HepG2 (cell line): ENCODE measurements around the gene PSAPL1. TPM values are rescaled to one million over a fixed set of nuclear protein-coding genes. Genes with fewer than 3 reads are reported as not detected.

Source experiments
- ATAC-seq: fragments of 200-7000 bp; cut with Tn5 transposase; 3 replicates; pipeline ENCODE4 v1.9.1; 2020; ENCODE audit warnings: mild to moderate bottlenecking, moderate library complexity
- BruUV-seq: library from RNA; stranded (reverse); fragments of 400-500 nt; replicated peaks from 2 replicates; lab custom pipeline; 2021; lab: Mats Ljungman, UMichigan
- CTCF ChIA-PET: fragments of 300-600 bp; formaldehyde crosslinking; extraction: SDS; loops from one replicate; lab custom pipeline; 2021; ENCODE audit warnings: low total read pairs, inconsistent platforms, low intra/inter-chr PET ratio; lab: Yijun Ruan, JAX
- POLR2A ChIA-PET: fragments of 350-600 bp; sonication (Branson Sonifier 250); formaldehyde crosslinking; loops from one replicate; lab custom pipeline; 2020; ENCODE audit warnings: antibody characterized with exemption, inconsistent platforms; lab: Yijun Ruan, JAX
- DNase-seq: peaks from one replicate; pipeline ENCODE4 v3.0.0-alpha.2; 2015; ENCODE audit warnings: low spot score
- FAIRE-seq: peaks from 3 replicates; lab custom pipeline; 2011; peaks lifted over from hg19 to GRCh38; lab: Jason Lieb, UNC
- H2AFZ ChIP-seq: one replicate; pipeline ENCODE4 v1.6.1; 2011; ENCODE audit warnings: low read length, inconsistent platforms
- H3K27ac ChIP-seq: fragments of 300-600 bp; 3 replicates; pipeline ENCODE4 v1.8.0; 2011; ENCODE audit warnings: mixed run types, mild to moderate bottlenecking, mixed read lengths, low read length, inconsistent platforms; ENCODE audit not compliant: insufficient read depth; ENCODE audit errors: extremely low read length
- H3K27me3 ChIP-seq, 2 experiments: fragments of 200-600 bp in 1 of 2; 2 replicates in 1 of 2; 3 replicates in 1 of 2; pipeline versions ENCODE4 v1.6.0 to v1.8.0; 2011; ENCODE audit warnings: low read length in 2 of 2, mild to moderate bottlenecking in 2 of 2, moderate library complexity in 2 of 2, inconsistent platforms in 1 of 2; ENCODE audit not compliant: insufficient read depth in 2 of 2, control insufficient read depth in 1 of 2
- H3K36me3 ChIP-seq, 2 experiments: fragments of 200-600 bp in 1 of 2; replicated peaks in 1 of 2; 2 replicates in 1 of 2; 3 replicates in 1 of 2; pipeline versions ENCODE4 v1.5.1 to v1.8.0; 2011; ENCODE audit warnings: low read length in 2 of 2, inconsistent platforms in 1 of 2; ENCODE audit not compliant: insufficient read depth in 2 of 2, control insufficient read depth in 1 of 2
- H3K4me1 ChIP-seq: 2 replicates; pipeline ENCODE4 v1.5.1; 2012; ENCODE audit warnings: low read length, inconsistent platforms; ENCODE audit not compliant: insufficient read depth
- H3K4me2 ChIP-seq: 2 replicates; pipeline ENCODE4 v1.6.0; 2011; ENCODE audit warnings: low read depth, low read length, inconsistent platforms
- H3K4me3 ChIP-seq, 3 experiments: fragments of 200-600 bp in 1 of 3; sonication (generic), shearing (Covaris generic) in 1 of 3; replicated peaks in 1 of 3; 2 replicates each; pipeline ENCODE4 v1.5.1; 2011 to 2016; ENCODE audit warnings: low read length in 3 of 3, inconsistent platforms in 2 of 3, low read depth in 2 of 3, mild to moderate bottlenecking in 2 of 3, control low read depth in 1 of 3, mixed read lengths in 1 of 3; ENCODE audit not compliant: insufficient read depth in 1 of 3
- H3K79me2 ChIP-seq: one replicate; pipeline ENCODE4 v1.6.1; 2011; ENCODE audit warnings: low read length, inconsistent platforms; ENCODE audit not compliant: insufficient read depth
- H3K9ac ChIP-seq: 2 replicates; pipeline ENCODE4 v1.6.0; 2011; ENCODE audit warnings: mild to moderate bottlenecking, low read depth, low read length, inconsistent platforms; ENCODE audit not compliant: insufficient read depth
- H3K9me3 ChIP-seq: 2 replicates; pipeline ENCODE4 v1.5.1; 2012; ENCODE audit warnings: mild to moderate bottlenecking, low read length
- H4K20me1 ChIP-seq: 2 replicates; pipeline ENCODE4 v1.6.0; 2011; ENCODE audit warnings: inconsistent platforms, mild to moderate bottlenecking, low read length, moderate library complexity; ENCODE audit not compliant: insufficient read depth
- ADNP ChIP-seq: sonication (generic); formaldehyde crosslinking; IDR thresholded peaks from 2 replicates; pipeline ENCODE4 v1.4.0; 2020; ENCODE audit warnings: missing genetic modification reagents
- EZH2 ChIP-seq: conservative IDR thresholded peaks from 2 replicates; pipeline ENCODE4 v1.6.1; 2012; ENCODE audit warnings: mild to moderate bottlenecking, low read depth, low read length, moderate library complexity
- HNF4A ChIP-seq: sonication (generic); formaldehyde crosslinking; IDR thresholded peaks from 2 replicates; pipeline ENCODE4 v1.4.0; 2020; ENCODE audit warnings: missing genetic modification reagents
- PAF1 ChIP-seq: IDR thresholded peaks from 2 replicates; pipeline ENCODE4 v1.6.1; 2016; ENCODE audit warnings: missing genetic modification reagents, missing compliant biosample characterization
- TAF1 ChIP-seq: sonication (generic); formaldehyde crosslinking; IDR thresholded peaks from 2 replicates; pipeline ENCODE4 v1.4.0; 2020; ENCODE audit warnings: missing genetic modification reagents
- ZKSCAN1 ChIP-seq: fragments of 150-350 bp; IDR thresholded peaks from 2 replicates; pipeline ENCODE4 v1.6.1; 2014; ENCODE audit warnings: low read length
- ZNF441 ChIP-seq: sonication (generic); formaldehyde crosslinking; IDR thresholded peaks from 2 replicates; pipeline ENCODE4 v1.7.0; 2021; ENCODE audit warnings: missing genetic modification reagents, borderline replicate concordance
- ZNF530 ChIP-seq: sonication (generic); formaldehyde crosslinking; IDR thresholded peaks from 2 replicates; pipeline ENCODE4 v1.5.0; 2020; ENCODE audit warnings: low read depth, mild to moderate bottlenecking, missing genetic modification reagents
- WGBS: methylation state at CpG from one replicate; pipeline ENCODE4 v1.1.6; 2017; ENCODE audit warnings: low lambda C conversion rate; 5-methylcytosine and 5-hydroxymethylcytosine counted together
- in situ Hi-C: cut with HindIII; loops from 2 replicates; pipeline ENCODE4 v1.10.0; 2017; ENCODE audit warnings: low pct_unique_long_range_greater_than_20kb; ENCODE audit not compliant: extremely low pct_ligation_motif_present
- intact Hi-C: fragments of 100-400 bp; cut with micrococcal nuclease; formaldehyde crosslinking; loops from one replicate; pipeline ENCODE4 v1.10.0; 2022; ENCODE audit not compliant: unreplicated experiment
- polyA plus RNA-seq, 8 experiments: library from polyadenylated mRNA; depleted of rRNA in 3 of 8; stranded (reverse) in 7 of 8; unstranded in 1 of 8; fragments of >200 nt; fragmentation: Illumina TruSeq in 4 of 8; extraction: Trizol in 4 of 8; gene quantifications; 2 replicates each; pipeline versions ENCODE4 v1.2.1 to v1.2.3, GENCODE V29; 2011 to 2016; ENCODE audit warnings: low read depth in 4 of 8, missing spikeins in 1 of 8, mixed read lengths in 1 of 8; ENCODE audit not compliant: insufficient read depth in 1 of 8
- total RNA-seq, 5 experiments: library from RNA; depleted of rRNA; stranded (reverse); fragments of >200 nt; fragmentation: Illumina TruSeq; extraction: Trizol; gene quantifications; 2 replicates each; pipeline ENCODE4 v1.2.3, GENCODE V29; 2016; ENCODE audit warnings: low read depth in 1 of 5
- TF ChIP-seq, protein P1 (sequence below): sonication (generic); formaldehyde crosslinking; IDR thresholded peaks from 2 replicates; pipeline ENCODE4 v1.4.0; 2020; ENCODE audit warnings: missing genetic modification reagents
- TF ChIP-seq, protein P2 (sequence below): sonication (generic); formaldehyde crosslinking; IDR thresholded peaks from 2 replicates; pipeline ENCODE4 v1.4.0; 2020; ENCODE audit warnings: missing genetic modification reagents

PSAPL1 gene
- total and polyA plus RNA-seq, 2 of the 13 experiments (the other 11 are each of a cell fraction or from before 2014, with no cell fraction given), result 0.02 to 0.16 TPM

DNA sequence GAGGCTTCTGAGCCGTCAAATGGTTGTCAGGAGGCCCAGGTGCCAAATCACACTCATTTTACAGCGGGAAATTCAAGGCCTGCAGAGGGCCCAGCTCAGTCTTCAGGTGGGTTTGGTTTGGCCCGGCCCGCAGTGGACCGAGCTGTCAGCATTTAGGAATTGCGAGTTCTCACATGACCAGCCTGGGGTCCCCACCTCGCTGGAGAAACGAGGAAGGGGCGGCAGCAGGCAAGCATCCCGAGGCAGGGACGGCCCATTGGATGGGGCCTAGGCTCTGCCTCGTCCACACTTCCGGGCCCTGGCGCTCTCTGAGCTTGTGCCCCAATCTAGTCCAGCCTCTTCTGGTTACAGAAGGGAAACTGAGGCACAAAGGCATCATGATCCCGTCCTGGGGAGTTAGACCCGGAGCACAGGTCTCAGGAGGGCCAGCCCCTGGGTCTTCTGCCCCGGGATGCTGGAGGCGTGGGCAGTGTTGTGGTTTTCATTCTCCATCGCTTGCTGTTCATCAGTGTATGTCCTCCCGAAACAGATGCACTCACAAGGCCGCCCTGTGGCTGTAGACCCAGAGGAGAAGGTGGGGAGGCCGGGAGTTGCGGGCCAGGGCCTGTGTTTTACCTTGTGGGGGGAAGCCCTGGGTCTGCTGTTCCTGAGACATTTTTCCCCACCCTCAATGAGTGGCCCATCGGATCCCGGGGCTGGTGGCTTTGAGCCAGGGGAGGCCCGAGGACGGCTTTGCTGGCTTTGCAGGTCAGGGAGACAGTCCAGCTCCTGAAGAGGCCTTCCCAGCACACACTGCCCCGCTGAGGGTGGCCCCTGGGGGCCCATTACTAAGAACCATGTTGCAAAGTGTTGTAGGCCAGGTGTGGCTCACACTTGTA is 8.9 kb downstream of the PSAPL1 start:
- CTCF ChIA-PET, result no interaction called here
- intact Hi-C loops, result no loop called here

More for the DNA sequence above, 8.9 kb downstream of the PSAPL1 start:
- FAIRE-seq, result no peak
- in situ Hi-C loops, result no loop called here
- POLR2A ChIA-PET, result no interaction called here
- Histone ChIP-seq H3K9me3 (no peaks in the 10 kb centered on the region), H3K79me2 (no peaks in the 10 kb centered on the region), H3K4me3 (no peak overlapping the region), H3K27ac (no peak overlapping the region)
- no peak for ATAC-seq
- no TSS peak for BruUV-seq
- no peak for DNase-seq
- TF ChIP-seq PAF1 (CRISPR knock-in tag) (no peak), HNF4A (CRISPR knock-in tag) (no peak), ZNF441 (no peak), ZKSCAN1 (no peak), TAF1 (CRISPR knock-in tag) (no peak), EZH2 (no peak), ADNP (CRISPR knock-in tag) (no peak), ZNF530 (no peak)
- TF ChIP-seq, protein P1, sequence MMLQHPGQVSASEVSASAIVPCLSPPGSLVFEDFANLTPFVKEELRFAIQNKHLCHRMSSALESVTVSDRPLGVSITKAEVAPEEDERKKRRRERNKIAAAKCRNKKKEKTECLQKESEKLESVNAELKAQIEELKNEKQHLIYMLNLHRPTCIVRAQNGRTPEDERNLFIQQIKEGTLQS (CRISPR knock-in tag), result no peak
- TF ChIP-seq, protein P2, sequence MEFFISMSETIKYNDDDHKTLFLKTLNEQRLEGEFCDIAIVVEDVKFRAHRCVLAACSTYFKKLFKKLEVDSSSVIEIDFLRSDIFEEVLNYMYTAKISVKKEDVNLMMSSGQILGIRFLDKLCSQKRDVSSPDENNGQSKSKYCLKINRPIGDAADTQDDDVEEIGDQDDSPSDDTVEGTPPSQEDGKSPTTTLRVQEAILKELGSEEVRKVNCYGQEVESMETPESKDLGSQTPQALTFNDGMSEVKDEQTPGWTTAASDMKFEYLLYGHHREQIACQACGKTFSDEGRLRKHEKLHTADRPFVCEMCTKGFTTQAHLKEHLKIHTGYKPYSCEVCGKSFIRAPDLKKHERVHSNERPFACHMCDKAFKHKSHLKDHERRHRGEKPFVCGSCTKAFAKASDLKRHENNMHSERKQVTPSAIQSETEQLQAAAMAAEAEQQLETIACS (CRISPR knock-in tag), result no peak
- TF ChIP-seq, all 625 proteins: peak for 0
- H3K4me2 ChIP-seq, result peak overlapping the region; percentile 61
- WGBS, result 44% methylated on average over 5 of the region's 28 CpGs
- H3K27me3 ChIP-seq, result peaks cover 14 to 44% of the 10 kb centered on the region in 2 experiments; a peak in 4 of 5 replicates
- no peak overlapping the region for H2AFZ ChIP-seq
- H3K4me1 ChIP-seq, result peaks cover 9% of the 10 kb centered on the region
- H3K36me3 ChIP-seq, result no peaks in the 10 kb centered on the region
- no peak overlapping the region for H3K9ac ChIP-seq
- H4K20me1 ChIP-seq, result no peaks in the 10 kb centered on the region
